ENCODE measurements around the gene PLCH1. TPM values are rescaled to one million over a fixed set of nuclear protein-coding genes. Genes with fewer than 3 reads are reported as not detected.

PLCH1 gene
- total RNA-seq, 1 donor from 2014 or later, result 1.1 TPM

DNA sequence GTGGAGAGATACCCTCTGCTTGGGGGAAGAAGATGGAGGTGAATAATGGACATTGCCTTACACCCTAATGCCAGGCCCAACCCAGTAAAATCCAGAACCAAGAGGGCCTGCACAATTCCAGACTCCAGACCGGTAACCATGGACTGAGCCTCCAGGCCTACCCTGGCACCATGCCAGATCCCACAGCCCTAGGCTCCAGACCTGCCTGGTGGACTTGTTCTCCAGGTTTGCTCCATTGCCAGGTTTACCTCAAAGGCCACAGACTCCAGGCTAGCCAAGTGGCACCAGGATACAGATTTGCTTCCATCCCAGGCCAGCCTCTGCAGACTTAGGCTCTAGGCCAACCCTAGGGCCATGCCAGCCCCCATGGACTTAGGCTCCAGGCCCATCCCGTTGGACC is 14.0 kb downstream of the PLCH1 start:
- Mint-ChIP-seq H3K4me1 (ENCODE audit: low read depth, unreplicated experiment) (no peaks in the 10 kb centered on the region), H3K4me3 (ENCODE audit: unreplicated experiment) (no peak overlapping the region), H3K27ac (ENCODE audit: unreplicated experiment) (no peak overlapping the region), H3K36me3 (ENCODE audit: unreplicated experiment) (no peaks in the 10 kb centered on the region), H3K27me3 (ENCODE audit: unreplicated experiment) (no peaks in the 10 kb centered on the region), H3K9me3 (ENCODE audit: unreplicated experiment) (no peaks in the 10 kb centered on the region)
- TF ChIP-seq, protein P1, sequence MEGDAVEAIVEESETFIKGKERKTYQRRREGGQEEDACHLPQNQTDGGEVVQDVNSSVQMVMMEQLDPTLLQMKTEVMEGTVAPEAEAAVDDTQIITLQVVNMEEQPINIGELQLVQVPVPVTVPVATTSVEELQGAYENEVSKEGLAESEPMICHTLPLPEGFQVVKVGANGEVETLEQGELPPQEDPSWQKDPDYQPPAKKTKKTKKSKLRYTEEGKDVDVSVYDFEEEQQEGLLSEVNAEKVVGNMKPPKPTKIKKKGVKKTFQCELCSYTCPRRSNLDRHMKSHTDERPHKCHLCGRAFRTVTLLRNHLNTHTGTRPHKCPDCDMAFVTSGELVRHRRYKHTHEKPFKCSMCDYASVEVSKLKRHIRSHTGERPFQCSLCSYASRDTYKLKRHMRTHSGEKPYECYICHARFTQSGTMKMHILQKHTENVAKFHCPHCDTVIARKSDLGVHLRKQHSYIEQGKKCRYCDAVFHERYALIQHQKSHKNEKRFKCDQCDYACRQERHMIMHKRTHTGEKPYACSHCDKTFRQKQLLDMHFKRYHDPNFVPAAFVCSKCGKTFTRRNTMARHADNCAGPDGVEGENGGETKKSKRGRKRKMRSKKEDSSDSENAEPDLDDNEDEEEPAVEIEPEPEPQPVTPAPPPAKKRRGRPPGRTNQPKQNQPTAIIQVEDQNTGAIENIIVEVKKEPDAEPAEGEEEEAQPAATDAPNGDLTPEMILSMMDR (IDR thresholded peaks at IDR 0.05; ENCODE audit: partially characterized antibody, unreplicated experiment), result no peak
- DNase-seq, result no peak

GRCh38 chr3:155727836-155728235 is 17.0 kb downstream of the PLCH1 start:
- Mint-ChIP-seq H3K27me3 (ENCODE audit: unreplicated experiment) (no peaks in the 10 kb centered on the region), H3K27ac (ENCODE audit: unreplicated experiment) (no peak overlapping the region), H3K4me1 (ENCODE audit: low read depth, unreplicated experiment) (no peaks in the 10 kb centered on the region), H3K4me3 (ENCODE audit: unreplicated experiment) (no peak overlapping the region), H3K9me3 (ENCODE audit: unreplicated experiment) (peaks cover 3% of the 10 kb centered on the region), H3K36me3 (ENCODE audit: unreplicated experiment) (no peaks in the 10 kb centered on the region)
- DNase-seq, result no peak
- TF ChIP-seq, protein P1 (IDR thresholded peaks at IDR 0.05; ENCODE audit: partially characterized antibody, unreplicated experiment), result no peak

DNA sequence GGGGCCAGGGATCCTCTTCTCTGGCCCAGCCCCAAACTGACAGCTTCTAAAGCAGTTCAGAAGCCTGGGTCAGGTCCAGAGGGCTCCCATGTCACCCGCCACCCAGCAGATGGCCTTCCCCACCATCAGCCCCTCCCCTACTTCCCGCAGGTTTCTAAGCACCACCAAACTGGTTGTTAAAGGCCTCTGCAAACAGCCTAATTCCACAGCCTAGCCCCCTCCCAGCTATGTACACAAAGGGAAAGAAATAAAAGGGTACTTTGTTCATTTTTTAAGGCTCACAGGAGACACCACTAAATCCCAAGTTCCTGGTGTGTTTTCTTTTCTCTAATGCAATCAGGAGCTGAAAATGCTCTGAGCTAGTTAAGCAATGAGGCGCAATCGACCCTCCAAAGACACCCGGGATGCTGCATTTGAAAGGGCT is 30.6 kb downstream of the PLCH1 start:
- H3K4me1 Mint-ChIP-seq (ENCODE audit: low read depth, unreplicated experiment), result peaks cover 6% of the 10 kb centered on the region
- TF ChIP-seq, protein P1 (IDR thresholded peaks at IDR 0.05; ENCODE audit: partially characterized antibody, unreplicated experiment), result no peak
- peak overlapping the region; percentile 8 for H3K27ac Mint-ChIP-seq (ENCODE audit: unreplicated experiment)
- H3K27me3 Mint-ChIP-seq (ENCODE audit: unreplicated experiment), result no peaks in the 10 kb centered on the region
- peaks cover 10% of the 10 kb centered on the region for H3K36me3 Mint-ChIP-seq (ENCODE audit: unreplicated experiment)
- DNase-seq, result peak; percentile 29
- H3K9me3 Mint-ChIP-seq (ENCODE audit: unreplicated experiment), result peaks cover 7% of the 10 kb centered on the region
- H3K4me3 Mint-ChIP-seq (ENCODE audit: unreplicated experiment), result no peak overlapping the region

DNA sequence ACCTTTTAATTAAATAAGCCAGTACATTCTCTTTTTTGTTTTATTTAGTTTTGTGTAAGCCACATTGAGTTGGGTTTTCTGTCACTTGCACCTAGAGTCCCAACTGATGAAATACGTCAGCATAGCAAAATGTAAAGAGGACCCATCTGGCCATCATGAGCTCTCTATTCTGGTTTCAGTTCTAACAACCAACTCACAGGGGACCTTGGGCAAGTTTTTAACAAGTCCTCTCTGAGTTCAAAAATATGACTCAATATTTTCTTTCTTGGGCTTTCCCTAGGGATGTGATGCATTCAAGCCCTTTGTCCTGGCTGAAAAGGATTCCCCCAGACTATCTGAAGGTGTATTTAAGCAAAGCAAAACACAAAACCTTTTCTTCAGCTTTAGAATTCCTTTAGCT is 32.9 kb downstream of the PLCH1 start:
- no peak for DNase-seq
- no peaks in the 10 kb centered on the region for H3K27me3 Mint-ChIP-seq (ENCODE audit: unreplicated experiment)
- peaks cover 4% of the 10 kb centered on the region for H3K9me3 Mint-ChIP-seq (ENCODE audit: unreplicated experiment)
- no peak overlapping the region for H3K4me3 Mint-ChIP-seq (ENCODE audit: unreplicated experiment)
- no peaks in the 10 kb centered on the region for H3K36me3 Mint-ChIP-seq (ENCODE audit: unreplicated experiment)
- peaks cover 6% of the 10 kb centered on the region for H3K4me1 Mint-ChIP-seq (ENCODE audit: low read depth, unreplicated experiment)
- H3K27ac Mint-ChIP-seq (ENCODE audit: unreplicated experiment), result no peak overlapping the region
- TF ChIP-seq, protein P1 (IDR thresholded peaks at IDR 0.05; ENCODE audit: partially characterized antibody, unreplicated experiment), result no peak

DNA sequence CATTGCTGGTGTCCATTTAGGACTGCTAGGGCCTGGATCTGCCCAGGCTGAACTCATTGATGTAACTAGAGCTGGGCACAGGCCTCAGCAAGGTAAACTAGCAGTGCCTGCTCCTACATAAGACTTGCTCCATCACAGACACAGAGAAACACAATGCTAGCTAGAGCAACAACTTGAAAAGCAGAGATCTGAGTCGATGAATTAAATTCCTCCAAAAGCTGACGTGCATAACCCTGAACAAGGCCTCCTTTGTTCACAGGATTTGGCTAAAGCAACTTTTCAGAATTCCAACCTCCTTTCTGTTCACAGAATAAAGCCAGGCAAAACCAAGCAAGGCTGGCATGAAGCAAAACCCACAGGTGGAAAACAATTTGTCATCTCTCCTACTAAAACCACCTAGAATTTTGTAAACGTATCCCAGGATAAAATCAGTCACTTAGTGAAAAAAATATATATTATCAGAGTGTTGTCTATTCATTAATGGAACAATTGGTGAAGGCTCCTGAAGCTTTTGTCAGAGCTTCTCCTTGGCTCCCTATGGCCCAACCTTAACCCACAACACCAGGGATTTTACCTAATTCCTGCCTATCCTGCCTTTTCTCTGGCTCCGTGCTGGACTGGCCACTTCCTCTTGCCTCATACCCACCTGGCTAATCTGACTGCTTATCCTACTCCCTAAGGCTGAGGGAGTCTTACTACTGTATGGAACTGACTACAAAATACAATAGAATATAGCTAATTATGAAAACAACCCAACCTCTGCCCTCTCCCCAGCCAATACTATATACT is 39.9 kb downstream of the PLCH1 start:
- no peaks in the 10 kb centered on the region for H3K36me3 Mint-ChIP-seq (ENCODE audit: unreplicated experiment)
- H3K27me3 Mint-ChIP-seq (ENCODE audit: unreplicated experiment), result no peaks in the 10 kb centered on the region
- H3K4me3 Mint-ChIP-seq (ENCODE audit: unreplicated experiment), result no peak overlapping the region
- H3K4me1 Mint-ChIP-seq (ENCODE audit: low read depth, unreplicated experiment), result no peaks in the 10 kb centered on the region
- TF ChIP-seq, protein P1 (IDR thresholded peaks at IDR 0.05; ENCODE audit: partially characterized antibody, unreplicated experiment), result no peak
- no peak overlapping the region for H3K27ac Mint-ChIP-seq (ENCODE audit: unreplicated experiment)
- no peaks in the 10 kb centered on the region for H3K9me3 Mint-ChIP-seq (ENCODE audit: unreplicated experiment)
- DNase-seq, result no peak
